Measurements from ENCODE around the gene HNF4A.

Gene HNF4A

GRCh38 chr20:44413575-44414345 is 58.3 kb downstream of the HNF4A start:
- no peak overlapping the region for H3K4me3 Mint-ChIP-seq
- H3K4me1 Mint-ChIP-seq (ENCODE audit: low read depth): no peaks in the 10 kb centered on the region
- peaks cover 7% of the 10 kb centered on the region for H3K27me3 Mint-ChIP-seq
- no peak for DNase-seq
- no peaks in the 10 kb centered on the region for H3K36me3 Mint-ChIP-seq (ENCODE audit: low read depth)
- no peaks in the 10 kb centered on the region for H3K9me3 Mint-ChIP-seq
- no peak overlapping the region for H3K27ac Mint-ChIP-seq

DNA sequence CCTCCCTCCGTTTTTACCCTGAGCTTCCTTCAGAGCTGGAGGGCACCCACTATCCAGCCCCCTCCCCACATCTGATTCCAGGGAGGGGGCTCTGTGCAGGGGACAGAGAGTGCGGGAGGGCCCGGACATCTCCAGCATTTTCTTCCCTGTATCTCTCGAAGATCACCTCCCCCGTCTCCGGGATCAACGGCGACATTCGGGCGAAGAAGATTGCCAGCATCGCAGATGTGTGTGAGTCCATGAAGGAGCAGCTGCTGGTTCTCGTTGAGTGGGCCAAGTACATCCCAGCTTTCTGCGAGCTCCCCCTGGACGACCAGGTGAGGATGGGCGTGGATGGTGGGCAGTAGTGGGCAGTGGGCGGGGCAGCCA is 58.8 kb downstream of the HNF4A start:
- no peaks in the 10 kb centered on the region for H3K4me1 Mint-ChIP-seq (ENCODE audit: low read depth)
- H3K9me3 Mint-ChIP-seq: no peaks in the 10 kb centered on the region
- DNase-seq: no peak
- peaks cover 7% of the 10 kb centered on the region for H3K27me3 Mint-ChIP-seq
- H3K36me3 Mint-ChIP-seq (ENCODE audit: low read depth): no peaks in the 10 kb centered on the region
- no peak overlapping the region for H3K4me3 Mint-ChIP-seq
- H3K27ac Mint-ChIP-seq: no peak overlapping the region

DNA sequence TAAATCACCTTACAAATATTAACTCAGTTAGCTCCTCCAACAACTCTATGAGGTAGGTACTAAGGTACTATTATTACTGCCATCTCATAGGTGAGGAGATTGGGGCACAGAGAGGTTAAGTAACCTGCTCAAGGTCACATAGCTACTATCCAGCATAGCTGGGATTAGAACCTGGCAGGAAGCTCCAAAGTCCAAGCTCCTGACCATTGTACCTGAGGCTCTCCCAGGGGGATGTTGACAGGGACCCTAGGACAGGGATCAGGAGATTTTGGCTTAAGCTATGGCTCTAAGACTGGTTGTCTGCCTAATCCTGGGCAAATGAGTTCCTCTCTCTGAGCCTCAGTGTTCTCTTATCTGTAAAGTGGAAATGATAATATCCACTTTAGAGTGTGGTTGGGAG is 59.3 kb downstream of the HNF4A start:
- H3K27ac Mint-ChIP-seq: no peak overlapping the region
- no peak overlapping the region for H3K4me3 Mint-ChIP-seq
- DNase-seq: no peak
- H3K4me1 Mint-ChIP-seq (ENCODE audit: low read depth): no peaks in the 10 kb centered on the region
- H3K27me3 Mint-ChIP-seq: peaks cover 7% of the 10 kb centered on the region
- no peaks in the 10 kb centered on the region for H3K9me3 Mint-ChIP-seq
- H3K36me3 Mint-ChIP-seq (ENCODE audit: low read depth): no peaks in the 10 kb centered on the region

DNA sequence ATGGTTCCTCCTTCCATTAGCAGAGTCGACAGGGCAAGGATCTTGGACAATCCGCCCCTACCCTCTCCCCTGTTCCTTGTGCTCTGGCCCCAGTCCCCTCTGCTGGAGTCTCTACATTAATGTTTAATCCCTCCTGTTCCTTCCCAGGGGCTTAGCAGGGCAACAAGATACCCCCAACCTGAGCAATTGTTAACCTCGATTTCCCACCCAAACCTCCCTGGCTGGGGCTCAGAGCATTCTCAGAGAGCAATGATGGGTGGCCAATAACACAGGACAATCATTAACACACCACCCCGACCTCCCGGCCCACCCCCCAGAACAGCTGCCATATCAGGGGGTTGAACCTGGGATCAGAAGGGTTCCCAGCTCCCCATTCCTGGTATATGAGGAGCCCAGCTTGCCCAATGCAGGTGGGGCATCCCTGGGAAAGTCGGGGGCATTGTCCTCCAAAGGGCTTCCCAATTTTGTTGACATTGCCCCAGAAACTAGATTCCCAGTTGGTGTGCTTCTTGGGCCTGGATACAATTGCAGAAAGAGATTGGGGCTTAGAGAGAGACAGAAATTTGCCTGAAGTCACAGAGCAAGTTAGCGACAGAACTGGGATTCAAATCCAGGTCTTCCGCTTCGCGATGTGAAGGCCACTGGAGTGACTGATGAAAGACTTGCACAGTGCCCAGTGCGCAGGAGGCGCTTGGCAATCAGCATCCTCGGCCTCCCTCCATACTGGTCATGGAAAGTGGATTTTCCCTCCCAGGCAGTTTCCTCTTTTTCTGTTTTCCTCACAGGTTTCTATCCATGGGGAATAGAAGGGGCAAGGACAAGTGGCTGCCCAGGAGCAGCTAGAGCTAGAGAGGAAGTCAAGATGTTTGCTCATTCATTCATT is 60.6 kb downstream of the HNF4A start:
- Mint-ChIP-seq H3K4me1 (ENCODE audit: low read depth) (no peaks in the 10 kb centered on the region), H3K4me3 (no peak overlapping the region), H3K27me3 (peaks cover 7% of the 10 kb centered on the region), H3K27ac (no peak overlapping the region), H3K36me3 (ENCODE audit: low read depth) (no peaks in the 10 kb centered on the region), H3K9me3 (no peaks in the 10 kb centered on the region)
- no peak for DNase-seq

- no peak overlapping the region for H3K4me3 Mint-ChIP-seq
- no peaks in the 10 kb centered on the region for H3K36me3 Mint-ChIP-seq (ENCODE audit: low read depth)
- H3K4me1 Mint-ChIP-seq (ENCODE audit: low read depth): no peaks in the 10 kb centered on the region
- H3K27ac Mint-ChIP-seq: no peak overlapping the region
- H3K9me3 Mint-ChIP-seq: no peaks in the 10 kb centered on the region
- DNase-seq: no peak
- H3K27me3 Mint-ChIP-seq: no peaks in the 10 kb centered on the region
Measured at GRCh38 chr20:44418069-44418905, 62.8 kb downstream of the HNF4A start.

GRCh38 chr20:44419131-44419844 is 63.8 kb downstream of the HNF4A start:
- no peaks in the 10 kb centered on the region for H3K9me3 Mint-ChIP-seq
- H3K36me3 Mint-ChIP-seq (ENCODE audit: low read depth): no peaks in the 10 kb centered on the region
- no peaks in the 10 kb centered on the region for H3K4me1 Mint-ChIP-seq (ENCODE audit: low read depth)
- no peak overlapping the region for H3K4me3 Mint-ChIP-seq
- H3K27me3 Mint-ChIP-seq: no peaks in the 10 kb centered on the region
- DNase-seq: no peak
- no peak overlapping the region for H3K27ac Mint-ChIP-seq

DNA sequence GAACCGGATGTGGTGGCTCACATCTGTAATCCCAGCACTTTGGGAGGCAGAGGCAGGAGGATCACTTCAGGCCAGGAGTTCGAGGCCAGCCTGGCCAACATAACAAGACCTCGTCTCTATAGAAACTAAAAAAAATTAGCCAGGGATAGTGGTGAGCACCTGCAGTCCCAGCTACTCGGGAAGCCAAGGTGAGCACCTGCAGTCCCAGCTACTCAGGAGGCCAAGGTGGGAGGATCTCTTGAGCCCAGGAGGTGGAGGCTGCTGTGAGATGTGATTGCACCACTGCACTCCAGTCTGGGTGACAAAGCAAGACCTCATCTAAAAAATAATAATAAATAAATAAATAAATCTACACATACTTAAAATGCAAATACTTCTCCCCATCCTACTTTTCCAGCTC is 65.0 kb downstream of the HNF4A start:
- no peaks in the 10 kb centered on the region for H3K27me3 Mint-ChIP-seq

DNA sequence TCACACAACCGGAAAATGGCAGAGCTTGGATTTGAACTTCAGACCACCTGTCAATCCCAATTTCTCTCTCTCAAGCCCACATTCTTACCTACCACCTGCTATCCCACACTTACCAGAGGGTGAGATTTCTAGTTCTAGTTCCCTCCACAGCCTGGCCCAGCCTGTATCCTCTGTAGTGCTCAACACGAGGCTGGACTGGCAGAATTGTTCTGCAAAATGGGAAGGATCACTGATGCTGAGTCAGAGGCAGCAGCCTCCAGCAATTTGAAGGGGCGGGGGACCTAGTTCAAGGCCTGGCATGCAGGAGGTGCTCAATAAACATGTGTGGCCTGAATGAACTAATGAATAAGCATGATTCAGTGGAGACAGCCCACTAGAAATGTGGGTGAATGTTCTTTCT is 66.6 kb downstream of the HNF4A start:
- Mint-ChIP-seq H3K4me1 (ENCODE audit: low read depth) (no peaks in the 10 kb centered on the region), H3K36me3 (ENCODE audit: low read depth) (no peaks in the 10 kb centered on the region), H3K4me3 (no peak overlapping the region), H3K27ac (no peak overlapping the region), H3K27me3 (no peaks in the 10 kb centered on the region), H3K9me3 (no peaks in the 10 kb centered on the region)
- DNase-seq: no peak

More for the DNA sequence above, 65.0 kb downstream of the HNF4A start:
- H3K36me3 Mint-ChIP-seq (ENCODE audit: low read depth): no peaks in the 10 kb centered on the region
- no peak overlapping the region for H3K4me3 Mint-ChIP-seq
- H3K9me3 Mint-ChIP-seq: no peaks in the 10 kb centered on the region
- H3K27ac Mint-ChIP-seq: no peak overlapping the region
- DNase-seq: no peak
- no peaks in the 10 kb centered on the region for H3K4me1 Mint-ChIP-seq (ENCODE audit: low read depth)

- DNase-seq: no peak
- Mint-ChIP-seq H3K9me3 (no peaks in the 10 kb centered on the region), H3K4me3 (no peak overlapping the region), H3K27me3 (no peaks in the 10 kb centered on the region), H3K36me3 (ENCODE audit: low read depth) (no peaks in the 10 kb centered on the region), H3K27ac (no peak overlapping the region), H3K4me1 (ENCODE audit: low read depth) (no peaks in the 10 kb centered on the region)
Measured at GRCh38 chr20:44423480-44423879, 68.0 kb downstream of the HNF4A start.

DNA sequence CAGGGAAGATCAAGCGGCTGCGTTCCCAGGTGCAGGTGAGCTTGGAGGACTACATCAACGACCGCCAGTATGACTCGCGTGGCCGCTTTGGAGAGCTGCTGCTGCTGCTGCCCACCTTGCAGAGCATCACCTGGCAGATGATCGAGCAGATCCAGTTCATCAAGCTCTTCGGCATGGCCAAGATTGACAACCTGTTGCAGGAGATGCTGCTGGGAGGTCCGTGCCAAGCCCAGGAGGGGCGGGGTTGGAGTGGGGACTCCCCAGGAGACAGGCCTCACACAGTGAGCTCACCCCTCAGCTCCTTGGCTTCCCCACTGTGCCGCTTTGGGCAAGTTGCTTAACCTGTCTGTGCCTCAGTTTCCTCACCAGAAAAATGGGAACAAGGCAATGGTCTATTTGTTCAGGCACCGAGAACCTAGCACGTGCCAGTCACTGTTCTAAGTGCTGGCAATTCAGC is 68.6 kb downstream of the HNF4A start:
- Mint-ChIP-seq H3K4me1 (ENCODE audit: low read depth) (no peaks in the 10 kb centered on the region), H3K9me3 (no peaks in the 10 kb centered on the region), H3K27ac (no peak overlapping the region), H3K27me3 (no peaks in the 10 kb centered on the region), H3K36me3 (ENCODE audit: low read depth) (no peaks in the 10 kb centered on the region), H3K4me3 (no peak overlapping the region)
- DNase-seq: no peak

DNA sequence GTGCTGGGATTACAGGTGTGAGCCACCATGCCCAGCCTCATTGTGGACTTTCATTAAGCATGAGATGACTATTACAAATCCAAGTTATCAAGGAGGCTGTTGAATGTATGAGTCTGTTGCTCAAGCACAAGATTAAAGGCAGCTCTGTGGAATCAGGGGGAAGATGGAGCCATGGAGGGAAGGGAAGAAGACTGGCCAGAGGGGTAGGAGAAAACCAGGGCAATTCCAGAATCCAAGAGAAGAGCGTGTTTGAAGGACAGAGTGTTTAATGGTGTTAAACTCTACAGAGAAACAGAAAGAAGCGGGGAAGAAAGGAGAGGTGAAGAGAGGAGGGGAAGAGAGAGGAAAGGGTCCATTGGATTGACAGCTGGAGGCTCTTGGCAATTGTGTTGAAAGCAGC is 70.4 kb downstream of the HNF4A start:
- Mint-ChIP-seq H3K4me3 (no peak overlapping the region), H3K27me3 (no peaks in the 10 kb centered on the region), H3K4me1 (ENCODE audit: low read depth) (no peaks in the 10 kb centered on the region), H3K27ac (no peak overlapping the region), H3K36me3 (ENCODE audit: low read depth) (no peaks in the 10 kb centered on the region), H3K9me3 (no peaks in the 10 kb centered on the region)
- DNase-seq: no peak

DNA sequence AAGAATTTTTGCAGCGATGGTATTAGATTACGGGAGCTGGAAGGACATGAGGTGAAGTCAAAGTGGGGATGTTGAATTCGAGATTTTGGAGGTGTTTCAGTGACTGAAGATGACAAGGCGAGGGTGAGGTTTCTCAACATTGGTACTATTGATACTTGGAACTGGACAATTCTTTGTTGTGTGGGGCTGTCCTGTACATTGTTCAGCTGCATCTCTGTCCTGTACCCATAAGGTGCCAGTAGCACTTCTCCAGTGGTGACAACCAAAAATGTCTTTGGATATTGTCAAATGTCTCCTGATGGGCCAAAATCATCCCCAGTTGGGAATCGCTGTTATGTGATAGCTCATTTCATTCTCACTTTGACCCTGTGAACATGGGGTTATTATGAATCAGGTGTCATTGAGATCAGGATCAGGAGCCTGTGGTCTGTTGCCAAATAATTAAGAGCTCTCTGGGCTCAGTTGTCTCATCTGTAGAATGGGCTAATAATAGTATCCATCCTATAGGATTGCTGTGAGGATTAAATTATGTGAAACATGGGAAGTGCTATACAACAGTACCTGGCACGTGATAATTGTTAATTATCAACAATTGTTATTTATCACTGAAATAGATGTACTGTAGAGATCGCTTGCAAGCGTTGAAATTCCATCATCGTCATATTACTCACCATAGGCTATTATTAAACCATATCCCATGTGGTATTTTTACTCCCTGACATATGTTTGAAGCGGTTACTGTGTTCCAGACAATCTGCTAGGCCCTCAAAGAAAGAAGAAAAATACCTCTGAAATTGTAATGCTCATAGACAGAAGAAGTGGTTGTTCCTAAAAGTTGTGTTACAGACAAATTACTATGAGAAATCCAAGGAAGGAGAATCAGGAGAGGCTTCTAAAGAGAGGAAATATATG is 71.6 kb downstream of the HNF4A start:
- no peaks in the 10 kb centered on the region for H3K9me3 Mint-ChIP-seq
- H3K36me3 Mint-ChIP-seq (ENCODE audit: low read depth): no peaks in the 10 kb centered on the region
- H3K4me3 Mint-ChIP-seq: no peak overlapping the region
- DNase-seq: no peak
- no peaks in the 10 kb centered on the region for H3K4me1 Mint-ChIP-seq (ENCODE audit: low read depth)
- H3K27ac Mint-ChIP-seq: no peak overlapping the region
- no peaks in the 10 kb centered on the region for H3K27me3 Mint-ChIP-seq

DNA sequence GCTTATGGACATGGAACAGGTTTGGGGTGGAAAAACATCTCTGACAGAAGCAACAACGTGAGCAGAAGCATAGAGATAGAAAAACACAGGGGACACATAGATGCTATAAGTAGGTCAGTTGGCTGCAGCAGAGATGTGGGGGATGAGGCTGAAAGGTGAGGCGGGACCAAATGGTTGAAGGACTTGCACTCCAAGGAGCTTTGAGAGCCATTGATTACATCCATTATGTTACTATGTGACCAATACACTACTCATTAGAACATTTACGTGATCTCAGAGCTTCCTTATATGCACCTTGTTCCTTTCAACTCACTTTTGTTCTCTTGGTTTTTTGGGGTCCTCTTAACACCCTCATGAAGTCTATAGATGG is 72.3 kb downstream of the HNF4A start:
- H3K36me3 Mint-ChIP-seq (ENCODE audit: low read depth): no peaks in the 10 kb centered on the region
- no peaks in the 10 kb centered on the region for H3K27me3 Mint-ChIP-seq
- no peak for DNase-seq
- H3K27ac Mint-ChIP-seq: no peak overlapping the region
- H3K9me3 Mint-ChIP-seq: no peaks in the 10 kb centered on the region
- H3K4me3 Mint-ChIP-seq: no peak overlapping the region
- no peaks in the 10 kb centered on the region for H3K4me1 Mint-ChIP-seq (ENCODE audit: low read depth)
